Activated CD4-positive, CD25-positive, alpha-beta regulatory T cell (primary cell): ENCODE data around the gene CD44.

ENCODE experiments used
- DNase-seq, 4 experiments: peaks; one replicate each; lab custom pipeline; 2025; lab: John Stamatoyannopoulos, UW

CD44 gene

DNA sequence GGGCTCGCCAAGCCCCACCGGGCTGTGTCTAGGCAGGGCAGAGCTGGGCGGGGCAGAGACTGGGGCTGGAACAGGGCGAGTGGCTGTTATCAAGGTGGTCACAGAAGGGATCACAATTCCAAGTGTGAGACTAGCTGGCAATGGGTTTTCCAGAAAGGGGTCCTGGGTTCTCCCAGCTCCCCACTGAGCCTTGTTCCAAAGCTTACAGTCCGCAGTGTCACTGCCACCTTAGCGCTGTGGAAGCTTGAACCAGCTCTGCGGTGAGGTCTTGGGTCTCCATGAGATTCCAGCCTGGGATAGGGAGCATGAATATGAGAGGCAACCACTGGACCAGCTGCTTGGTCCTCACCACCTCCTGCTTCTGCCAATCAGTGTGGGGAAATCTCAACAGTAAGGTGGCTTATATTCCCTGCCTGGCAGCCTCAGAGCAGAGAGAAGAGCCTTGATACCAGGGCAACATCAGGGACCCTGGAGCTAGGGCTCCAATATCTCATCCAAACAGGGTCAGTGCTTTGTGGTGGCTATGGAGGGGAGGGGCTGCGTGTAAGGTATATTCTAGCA lies 831 bp downstream of the CD44 start:
- no peak for DNase-seq

DNA sequence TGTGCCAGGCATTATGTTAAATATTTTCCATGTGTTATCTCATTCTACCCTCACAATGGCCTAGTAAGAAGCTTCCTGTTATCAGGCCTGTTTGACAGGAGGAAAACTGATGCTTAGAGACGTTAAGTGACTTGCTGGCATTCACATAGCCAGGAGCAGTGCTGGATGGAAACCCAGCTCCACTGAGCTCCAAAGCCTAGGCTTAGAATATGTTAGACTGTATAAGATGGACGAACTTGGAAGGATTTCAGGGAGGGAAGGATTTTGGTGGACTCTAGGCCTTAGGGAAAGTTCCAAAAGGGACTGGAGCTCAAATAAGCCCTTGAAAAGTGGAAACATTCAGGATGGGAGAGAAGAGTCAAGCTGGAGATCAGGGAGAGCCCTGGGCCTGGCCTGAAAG lies 2.1 kb downstream of the CD44 start:
- no peak for DNase-seq

DNA sequence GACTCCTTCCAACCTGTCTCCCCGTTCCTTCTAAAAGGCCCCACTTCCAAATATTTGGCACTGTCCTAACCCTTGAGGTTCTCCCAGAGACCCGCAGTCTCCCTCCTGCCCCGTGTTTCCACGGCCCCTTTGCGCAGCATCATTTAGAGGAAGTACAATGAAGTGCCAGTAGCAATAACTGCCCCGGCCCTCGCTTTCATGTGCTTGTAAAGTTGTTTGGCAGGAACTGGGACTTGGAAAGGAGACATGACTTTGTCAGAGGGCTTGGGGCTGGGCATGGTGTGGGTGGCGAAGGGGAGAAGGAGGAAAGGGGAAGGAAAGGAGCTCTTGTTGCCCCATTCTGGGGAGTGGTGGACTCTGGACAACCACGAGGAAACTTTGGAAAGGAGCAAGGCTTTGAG lies 2.6 kb downstream of the CD44 start:
- peak in 1 of 4 experiments; percentile 7 for DNase-seq

DNA sequence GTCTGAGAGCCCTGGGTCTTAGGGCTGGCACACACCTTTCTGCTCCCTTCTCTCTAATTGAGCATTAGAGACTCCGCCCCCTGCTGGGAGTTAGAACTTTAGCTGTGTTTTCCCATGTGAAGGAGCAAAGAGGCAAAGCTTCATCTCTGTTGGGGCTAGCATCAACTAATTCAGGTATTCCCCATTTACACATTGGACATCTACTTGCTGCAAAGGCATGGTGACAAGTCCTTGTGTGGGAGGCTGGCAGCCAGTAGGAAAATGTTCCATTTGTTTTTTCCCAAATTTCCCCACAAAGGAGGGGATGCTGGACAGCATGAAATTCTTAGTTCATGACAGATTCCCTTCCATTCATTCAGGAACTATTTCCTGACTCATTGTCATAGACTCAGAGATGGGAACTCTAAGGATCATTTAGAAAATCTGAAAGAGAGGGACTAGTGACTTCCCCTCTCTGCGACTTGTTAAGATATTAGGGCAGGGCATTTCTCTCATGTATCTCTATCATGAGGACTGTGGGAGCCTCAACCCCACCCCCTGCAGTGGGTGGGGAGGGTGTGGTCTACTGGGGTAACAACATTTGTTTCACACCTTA lies 3.6 kb downstream of the CD44 start:
- DNase-seq, result peak in 1 of 4 experiments; percentile 8

DNA sequence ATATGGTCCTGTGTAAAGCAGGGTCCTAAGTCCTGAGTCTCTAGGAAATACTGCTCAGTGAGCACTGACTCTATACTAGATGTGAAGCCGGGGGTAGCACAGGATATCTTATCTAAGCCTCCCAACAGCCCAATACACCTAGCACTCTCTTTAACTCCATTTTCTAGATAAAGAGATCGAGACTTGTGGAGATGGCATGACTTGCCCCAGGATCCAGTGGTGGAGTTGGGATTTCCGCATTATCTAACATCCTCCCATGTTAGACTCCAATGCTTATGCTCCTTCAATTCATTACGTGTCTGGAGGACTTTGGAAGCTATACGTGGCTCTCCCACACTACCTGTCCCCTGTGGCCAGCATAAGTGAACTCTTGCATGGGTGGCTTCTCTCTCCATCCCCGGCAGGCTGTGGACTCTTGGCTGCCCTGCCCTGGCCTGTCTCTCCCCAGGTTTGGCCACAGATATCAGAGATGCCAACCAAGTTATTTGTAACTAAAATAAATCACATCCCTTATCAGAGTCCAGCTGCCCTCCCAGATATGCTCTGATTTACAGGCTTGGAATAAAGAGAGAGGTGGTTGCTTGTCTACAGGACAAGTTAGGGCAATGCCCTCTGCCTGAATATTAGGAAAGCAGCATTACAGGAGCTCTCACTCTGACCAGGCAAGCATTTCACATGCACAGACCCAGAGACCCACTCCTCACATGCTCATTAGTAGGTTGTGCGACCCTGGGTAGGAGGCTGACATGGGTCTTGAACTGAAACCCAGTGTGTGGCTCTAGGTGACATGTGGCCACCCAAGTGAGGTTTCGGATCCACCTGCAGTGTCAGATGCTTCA lies 4.5 kb downstream of the CD44 start:
- no peak for DNase-seq

DNA sequence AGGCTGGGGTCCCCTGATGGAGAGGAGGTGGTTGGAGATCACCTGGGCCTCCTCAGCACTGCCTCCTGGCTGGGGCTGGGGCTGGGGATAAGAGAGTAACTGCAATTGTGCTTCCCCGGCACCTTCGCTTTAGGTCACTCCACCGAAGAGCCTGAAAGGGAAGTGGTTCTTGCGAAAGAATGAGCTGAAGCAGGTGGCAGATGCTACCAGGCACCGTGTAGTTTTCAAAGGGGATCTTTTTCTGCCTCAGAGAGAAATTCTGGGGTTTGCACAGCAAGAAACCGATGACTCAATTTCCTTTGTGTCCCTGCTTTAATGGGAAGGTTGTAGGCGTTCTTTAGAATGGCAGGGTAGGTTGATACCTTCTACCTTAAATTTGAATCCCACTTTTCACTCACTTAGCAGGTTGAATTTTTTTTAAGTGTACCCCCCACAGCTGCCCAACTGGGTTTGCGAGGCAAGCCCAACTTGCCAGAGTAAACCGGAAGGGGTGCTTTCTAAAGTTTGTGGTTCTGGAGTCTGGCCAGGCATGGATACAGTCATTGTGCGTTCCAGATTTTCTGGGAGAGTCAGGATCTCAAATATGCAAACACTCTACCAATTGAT lies 5.3 kb downstream of the CD44 start:
- peak in 1 of 4 experiments; percentile 36 for DNase-seq

DNA sequence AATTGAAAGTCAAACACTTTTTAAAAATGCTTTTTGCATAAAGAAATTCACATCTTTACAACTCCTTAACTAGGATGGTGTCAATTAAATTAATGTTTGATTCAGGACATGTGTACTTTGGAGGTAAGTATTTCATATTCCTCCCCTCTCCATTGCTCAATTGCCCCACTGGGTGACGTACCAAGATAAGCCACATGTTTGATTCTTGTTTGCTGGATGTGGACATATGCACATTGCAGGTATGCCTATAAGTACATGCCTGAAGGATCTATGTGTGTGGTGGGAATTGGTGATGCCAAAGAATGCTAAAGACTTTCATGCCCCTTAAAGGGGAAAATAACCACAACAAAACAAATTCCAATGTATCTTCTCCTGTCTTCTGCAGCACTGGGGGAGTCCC lies 5.8 kb downstream of the CD44 start:
- DNase-seq, result no peak

DNA sequence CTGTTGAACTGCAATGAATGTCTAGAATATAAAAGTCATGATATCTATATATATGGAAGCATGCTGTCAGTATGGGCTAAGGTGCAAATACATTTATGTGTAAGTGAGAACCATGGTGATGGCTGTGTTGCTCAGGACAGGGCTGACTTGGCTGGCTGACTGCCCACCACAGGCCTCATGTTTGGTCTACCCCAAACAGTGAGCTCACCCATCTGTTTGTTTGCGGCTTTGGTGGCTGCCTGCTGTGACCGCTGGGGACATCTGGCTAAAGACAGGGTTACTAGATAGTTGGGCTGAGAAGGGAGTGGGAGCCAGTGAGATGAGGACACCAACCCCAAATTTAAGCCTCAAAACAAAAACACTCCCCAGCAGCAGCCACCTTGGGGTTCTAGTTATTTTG lies 6.3 kb downstream of the CD44 start:
- DNase-seq, result no peak

DNA sequence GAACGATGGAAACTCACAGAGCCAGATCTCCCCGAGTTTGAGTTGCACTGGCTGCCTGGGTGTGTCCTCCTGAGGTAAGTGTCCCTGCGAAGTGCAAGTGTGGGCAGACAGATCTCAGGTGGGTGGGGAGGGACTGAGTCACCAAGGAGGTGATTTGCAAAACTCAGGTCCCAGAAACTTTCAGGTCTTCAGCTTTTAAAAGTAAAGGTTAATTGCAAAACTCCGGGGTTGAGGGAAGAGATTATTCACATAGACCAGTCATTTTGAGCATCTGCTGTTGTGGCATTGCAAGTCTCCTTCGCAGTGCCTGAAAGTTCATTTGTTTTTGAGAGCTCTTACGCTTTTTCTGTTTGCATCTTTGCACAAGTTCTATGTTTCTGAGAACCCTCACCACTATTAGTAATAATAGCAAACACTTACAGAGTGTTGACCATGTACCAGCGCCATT lies 7.1 kb downstream of the CD44 start:
- DNase-seq, result peak in 3 of 4 experiments; percentile 13 to 56 (median 31)

DNA sequence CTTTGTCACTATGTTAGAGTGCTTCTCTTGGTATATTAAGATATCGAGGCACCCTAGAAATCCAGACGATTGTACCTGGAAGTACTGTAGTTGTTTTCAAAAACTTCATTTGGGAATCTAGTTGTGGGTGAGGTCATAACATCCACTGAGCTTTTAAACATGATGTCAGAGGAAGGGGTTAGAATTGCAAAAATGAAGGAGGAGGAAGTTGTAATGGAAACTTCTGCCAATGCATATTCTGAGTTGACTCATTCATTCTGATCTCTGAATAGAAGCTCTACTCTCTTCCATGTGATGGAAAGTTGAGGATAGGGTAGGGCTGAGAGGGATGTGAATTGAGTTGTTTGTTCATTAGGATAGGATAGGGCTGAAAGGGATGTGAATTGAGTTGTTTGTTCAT lies 7.7 kb downstream of the CD44 start:
- DNase-seq, result no peak

DNA sequence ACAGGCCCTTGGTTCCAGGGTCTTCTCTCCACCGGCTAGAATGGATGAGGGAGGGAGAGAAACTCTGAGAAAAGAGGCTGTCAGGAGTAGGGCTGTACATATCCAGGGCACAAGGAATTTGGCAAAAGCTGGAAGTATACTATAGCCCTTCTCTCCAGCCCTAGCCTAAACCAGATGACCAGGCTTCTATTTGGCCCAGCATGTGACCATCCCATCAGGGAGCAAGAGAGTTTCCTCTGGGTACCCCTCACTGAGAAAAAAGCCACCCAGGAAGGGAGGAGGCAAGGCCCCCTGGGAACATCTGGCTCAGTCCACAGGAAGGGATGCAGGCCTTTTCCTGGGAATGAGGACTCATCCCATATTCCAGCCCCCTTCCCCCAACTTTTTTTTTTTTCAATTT lies 8.3 kb downstream of the CD44 start:
- DNase-seq, result no peak

DNA sequence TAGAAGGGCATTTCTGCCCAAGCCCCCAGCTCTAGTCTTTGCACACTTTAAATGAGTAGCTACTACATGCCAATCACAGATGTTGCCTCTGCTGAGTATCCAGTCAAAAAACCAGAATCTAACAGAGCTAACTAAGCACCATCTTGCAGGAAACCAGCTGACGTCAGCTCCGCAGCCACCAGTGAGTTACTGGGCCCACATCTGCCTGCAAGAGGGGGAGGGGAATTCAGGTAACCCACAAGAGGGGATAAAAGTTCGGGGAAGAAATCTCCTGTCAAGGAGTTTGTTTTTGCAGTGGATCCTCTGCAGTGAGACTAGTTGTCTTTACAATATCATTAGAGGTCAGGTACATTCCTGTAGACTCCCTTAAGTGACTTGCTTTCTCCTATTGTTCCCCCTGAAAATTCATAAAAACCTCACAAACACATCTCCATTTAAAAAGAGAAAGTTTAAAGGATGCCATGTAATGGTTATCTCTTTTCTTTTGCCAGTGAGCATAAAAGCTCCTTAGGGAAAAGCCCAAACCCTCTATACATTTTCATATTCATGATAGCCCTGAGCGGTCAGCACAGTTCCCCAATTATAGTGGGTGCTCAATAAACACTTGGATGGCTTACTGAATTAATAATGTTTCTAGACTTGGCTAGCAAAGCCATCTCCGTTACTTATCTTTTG lies 9.3 kb downstream of the CD44 start:
- DNase-seq, result no peak

DNA sequence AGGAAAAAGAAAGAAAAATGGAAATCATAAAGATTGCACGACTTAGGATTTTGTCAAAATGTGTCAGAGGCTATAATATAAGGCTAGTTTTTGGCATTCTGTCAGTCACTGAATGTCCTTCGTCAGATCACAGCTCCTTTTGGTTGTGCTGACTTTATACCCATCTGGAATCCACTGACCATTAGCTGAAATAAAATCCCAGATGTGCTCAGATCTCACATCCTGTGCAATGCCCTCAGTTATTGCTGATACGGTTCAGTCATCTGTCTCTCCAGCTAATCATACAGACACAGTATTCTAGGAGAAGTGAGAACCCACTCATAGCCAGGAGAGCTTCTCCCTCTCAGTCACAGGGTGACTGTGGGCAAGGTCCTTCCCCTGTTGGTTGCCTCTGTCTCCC lies 11.5 kb downstream of the CD44 start:
- DNase-seq, result no peak

DNA sequence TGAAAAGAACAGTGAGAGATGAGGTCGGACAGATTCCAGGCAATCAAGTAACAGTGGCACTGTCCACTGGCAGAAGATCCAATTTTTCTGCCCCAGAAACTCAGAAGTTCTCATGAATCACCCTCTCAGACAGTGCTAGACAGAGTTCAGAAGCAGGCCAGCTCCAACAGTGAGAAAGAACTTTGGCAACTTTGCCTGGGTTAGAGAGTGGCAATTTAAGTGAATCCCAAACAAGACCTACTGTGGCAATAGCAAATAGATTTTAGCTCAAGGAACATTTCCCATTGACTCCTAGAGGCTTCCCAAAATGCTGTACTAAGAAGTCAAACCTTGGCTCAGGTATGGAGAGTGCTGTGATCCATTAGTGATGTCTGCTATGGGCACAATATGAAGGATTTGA lies 12.3 kb downstream of the CD44 start:
- no peak for DNase-seq

DNA sequence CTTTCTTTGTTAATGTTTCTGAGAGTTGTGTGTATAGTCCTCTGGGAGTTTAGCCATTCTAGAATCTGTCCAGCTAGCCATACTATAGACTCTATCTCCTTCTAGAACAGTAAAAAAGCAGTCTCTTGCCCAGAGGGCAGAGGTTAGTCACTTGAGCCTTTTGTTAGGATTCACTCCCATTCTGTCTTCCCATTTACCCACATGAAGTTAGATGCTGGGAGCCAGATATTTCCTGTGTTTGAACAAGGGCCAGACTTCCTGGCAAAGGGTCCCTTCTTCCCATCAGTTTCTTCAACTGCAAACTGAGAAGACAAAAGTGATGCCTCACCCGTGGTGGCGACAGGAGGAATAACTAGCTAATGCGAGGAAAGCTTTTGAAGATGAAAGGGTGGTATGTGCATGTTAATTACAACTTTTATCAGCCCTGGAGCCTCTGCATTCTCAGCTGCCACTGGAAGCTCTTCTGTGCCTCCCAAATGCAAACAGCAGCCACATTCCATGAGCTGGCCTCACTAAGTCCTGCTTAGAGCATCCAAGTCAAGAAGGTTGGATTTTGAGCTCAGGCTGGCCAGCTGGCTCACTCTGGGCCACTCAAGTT lies 12.8 kb downstream of the CD44 start:
- no peak for DNase-seq

DNA sequence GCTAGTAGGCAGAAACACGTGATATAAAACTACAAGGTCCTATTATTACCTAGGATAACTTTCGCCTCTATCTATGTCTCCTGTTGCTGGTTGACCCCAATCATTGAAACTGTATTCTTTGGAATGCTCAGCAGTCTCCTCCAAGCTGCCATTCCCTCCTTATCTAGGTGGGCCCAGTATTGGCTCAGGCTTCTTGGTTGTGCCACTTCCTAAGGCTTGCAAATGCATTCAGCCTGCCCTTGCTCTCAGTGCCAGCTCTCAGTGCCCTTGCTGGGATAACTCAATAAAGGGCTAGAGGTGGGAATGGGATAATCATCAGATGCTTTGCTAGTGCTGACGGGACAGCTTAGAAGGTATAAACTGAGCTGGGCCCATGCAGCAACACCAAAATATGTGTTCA lies 13.6 kb downstream of the CD44 start:
- no peak for DNase-seq

DNA sequence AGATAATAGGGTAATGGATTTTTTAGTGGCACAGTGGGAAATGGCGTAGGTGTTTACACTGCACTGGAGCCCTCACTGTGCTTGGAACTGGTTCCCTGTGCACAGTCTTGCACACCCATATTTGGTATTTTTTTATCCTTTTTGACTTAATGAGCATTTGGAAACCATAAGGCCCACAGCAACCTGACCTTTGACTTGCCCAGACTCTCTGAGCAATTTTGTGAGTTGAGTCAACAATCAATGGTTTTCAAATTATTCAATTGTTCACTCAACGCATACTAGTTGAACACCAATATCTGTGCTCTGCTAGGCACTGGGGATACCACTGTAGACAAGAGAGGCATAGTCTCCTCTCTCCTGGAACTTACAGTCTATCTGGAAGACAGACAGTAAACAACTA lies 14.3 kb downstream of the CD44 start:
- no peak for DNase-seq

DNA sequence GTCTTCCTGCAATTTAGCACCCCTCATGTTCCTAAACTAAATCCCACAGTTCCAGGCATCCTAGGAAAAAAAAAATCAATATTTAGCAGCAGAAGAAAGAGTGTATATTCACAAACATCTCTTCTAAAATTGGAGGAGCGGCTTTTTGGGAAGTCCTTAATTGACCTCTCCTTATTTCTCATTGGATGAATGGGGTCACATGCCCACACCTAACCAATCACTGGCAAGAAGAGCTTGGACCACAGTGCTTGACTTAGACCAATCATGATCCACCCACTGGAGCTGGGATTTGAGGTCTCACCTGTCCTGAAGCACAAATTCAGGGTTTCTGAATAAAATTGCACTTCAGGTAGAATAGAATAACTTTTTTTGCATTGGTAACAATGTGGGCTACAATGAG lies 16.0 kb downstream of the CD44 start:
- DNase-seq, result no peak

DNA sequence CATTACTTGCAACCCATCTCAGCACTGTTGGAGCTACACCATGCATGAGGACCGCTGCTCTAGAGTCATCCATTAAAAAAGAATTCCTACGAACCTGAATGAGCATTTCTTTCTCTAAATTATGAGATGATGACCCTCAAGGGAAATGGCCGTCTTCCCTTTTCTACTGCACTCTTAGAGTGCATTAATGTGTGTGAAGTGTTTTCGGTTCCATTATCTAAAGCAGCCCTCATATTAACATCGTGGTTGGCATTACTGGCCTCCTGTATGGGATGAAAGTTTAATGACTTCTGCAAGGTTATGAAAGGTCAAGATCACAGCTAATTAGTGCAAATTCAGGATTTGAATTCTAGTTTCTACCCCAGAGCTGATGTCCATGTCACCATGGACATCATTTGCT lies 16.7 kb downstream of the CD44 start:
- no peak for DNase-seq

DNA sequence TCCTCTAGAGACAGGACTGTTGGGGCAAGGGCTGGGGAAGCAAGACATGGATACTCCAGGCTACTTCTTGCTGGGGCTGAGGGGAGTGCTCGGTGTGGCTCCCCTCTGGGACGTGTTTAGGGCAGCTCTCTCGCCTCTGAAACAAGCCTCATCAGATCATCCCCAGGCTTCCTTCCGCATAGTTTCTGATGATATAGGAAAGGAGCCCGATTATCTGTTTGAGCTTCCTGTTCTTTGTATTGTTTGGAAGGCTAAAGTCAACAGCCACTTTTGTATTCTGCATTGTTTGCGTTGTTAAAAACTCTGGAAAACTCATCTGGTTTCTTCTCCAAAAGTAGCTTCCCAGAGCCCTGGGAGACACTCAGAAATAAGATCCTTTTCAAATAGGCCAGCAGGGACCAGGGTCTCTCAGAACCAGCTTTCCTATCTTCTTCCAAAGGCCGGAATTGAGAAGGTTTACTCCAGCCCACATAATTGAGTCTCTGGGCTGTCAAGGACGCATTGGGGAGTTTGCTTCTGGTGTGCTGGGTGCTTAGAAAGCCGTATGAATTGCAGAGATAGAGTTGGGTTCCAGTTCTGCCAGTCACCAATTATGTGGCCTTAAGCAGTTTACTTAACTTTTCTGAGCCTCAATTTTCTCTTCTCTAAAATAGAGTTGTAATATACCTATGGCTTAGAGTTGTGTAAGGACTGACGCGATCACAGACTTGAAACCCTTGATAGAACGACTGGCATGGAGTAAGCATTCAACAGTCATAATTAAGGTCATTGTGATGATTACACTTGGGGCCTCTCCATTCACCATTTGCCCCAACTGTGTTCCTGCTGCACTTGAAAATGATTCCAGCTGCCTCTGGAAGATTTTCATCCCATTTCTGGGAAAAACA lies 19.1 kb downstream of the CD44 start:
- DNase-seq, result no peak
